ENCODE data around the gene BPTF.

- TF ChIP-seq ATF2 (tag by site-specific recombination; IDR thresholded peaks at IDR 0.05; ENCODE audit: low read depth) (no peak), CTCF (tag by site-specific recombination; IDR thresholded peaks at IDR 0.05) (no peak), ZNF169 (tag by site-specific recombination; IDR thresholded peaks at IDR 0.05) (no peak), MZF1 (tag by site-specific recombination; IDR thresholded peaks at IDR 0.05; ENCODE audit: borderline replicate concordance) (no peak), YY1 (tag by site-specific recombination; IDR thresholded peaks at IDR 0.05) (no peak), ZNF433 (tag by site-specific recombination; IDR thresholded peaks at IDR 0.05; ENCODE audit: low read depth) (no peak), ZBTB49 (tag by site-specific recombination; IDR thresholded peaks at IDR 0.05; ENCODE audit: low read depth) (no peak), ZNF302 (tag by site-specific recombination; IDR thresholded peaks at IDR 0.05; ENCODE audit: low read depth) (no peak), PRDM10 (tag by site-specific recombination; IDR thresholded peaks at IDR 0.05) (no peak), ZEB2 (tag by site-specific recombination; IDR thresholded peaks at IDR 0.05) (no peak), KLF8 (tag by site-specific recombination; IDR thresholded peaks at IDR 0.05) (no peak)
These were observed 12.7 kb downstream of the BPTF start for GRCh38 chr17:67837965-67838364.
